ENCODE results near the gene TMEM35B.
"Not testable (repeated sequence)": the region's sequence is repeated elsewhere in the genome, so short reads cannot be mapped to it uniquely, and the experiment has no call there.

The TMEM35B gene

DNA sequence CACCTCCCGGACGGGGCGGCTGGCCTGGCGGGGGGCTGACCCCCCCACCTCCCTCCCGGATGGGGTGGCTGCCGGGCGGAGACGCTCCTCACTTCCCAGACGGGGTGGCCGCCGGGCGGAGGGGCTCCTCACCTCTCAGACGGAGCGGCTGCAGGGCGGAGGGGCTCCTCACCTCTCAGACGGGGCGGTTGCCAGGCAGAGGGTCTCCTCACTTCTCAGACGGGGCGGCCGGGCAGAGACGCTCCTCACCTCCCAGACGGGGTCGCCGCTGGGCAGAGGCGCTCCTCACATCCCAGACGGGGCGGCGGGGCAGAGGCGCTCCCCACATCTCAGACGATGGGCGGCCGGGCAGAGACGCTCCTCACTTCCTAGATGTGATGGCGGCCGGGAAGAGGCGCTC is 17.5 kb downstream of the TMEM35B start:
- H3K9me3 ChIP-seq (ENCODE audit: control insufficient read depth, insufficient read depth, low read length); H3K36me3 ChIP-seq (ENCODE audit: insufficient read depth, low read length); H3K4me1 ChIP-seq (ENCODE audit: insufficient read depth, low read length); H3K9ac ChIP-seq (ENCODE audit: low read depth, low read length): not testable (repeated sequence)

GRCh38 chr1:34965597-34965996 is 19.6 kb downstream of the TMEM35B start:
- Histone ChIP-seq H3K4me1 (ENCODE audit: insufficient read depth, low read length) (no peaks in the 10 kb centered on the region), H3K9ac (ENCODE audit: low read depth, low read length) (no peak overlapping the region), H3K9me3 (ENCODE audit: control insufficient read depth, insufficient read depth, low read length) (peaks cover 10% of the 10 kb centered on the region), H3K36me3 (ENCODE audit: insufficient read depth, low read length) (no peaks in the 10 kb centered on the region)

DNA sequence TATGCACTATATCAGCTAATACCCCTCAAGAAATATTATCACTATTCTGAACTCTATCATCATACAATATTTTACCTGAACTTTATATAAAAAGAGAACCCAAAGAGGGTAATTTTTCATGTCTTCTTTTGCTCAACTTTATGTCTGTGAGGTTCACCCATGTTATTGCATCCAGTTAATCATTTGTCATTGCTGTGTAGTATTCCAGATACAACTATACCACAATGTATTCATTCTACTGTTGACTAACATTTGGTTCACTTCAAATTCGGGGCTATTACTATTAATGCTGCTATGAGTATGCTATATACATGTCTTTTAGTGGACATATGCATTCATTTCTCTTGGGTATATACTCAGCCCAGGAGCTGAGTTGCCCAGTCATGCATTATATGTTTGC is 34.7 kb downstream of the TMEM35B start:
- Histone ChIP-seq H3K36me3 (ENCODE audit: insufficient read depth, low read length) (no peaks in the 10 kb centered on the region), H3K9ac (ENCODE audit: low read depth, low read length) (no peak overlapping the region), H3K9me3 (ENCODE audit: control insufficient read depth, insufficient read depth, low read length) (no peaks in the 10 kb centered on the region), H3K4me1 (ENCODE audit: insufficient read depth, low read length) (no peaks in the 10 kb centered on the region)

- not testable (repeated sequence) for H3K36me3 ChIP-seq (ENCODE audit: insufficient read depth, low read length); H3K4me1 ChIP-seq (ENCODE audit: insufficient read depth, low read length)
Observed at GRCh38 chr1:34948739-34949138, 36.4 kb downstream of the TMEM35B start.

DNA sequence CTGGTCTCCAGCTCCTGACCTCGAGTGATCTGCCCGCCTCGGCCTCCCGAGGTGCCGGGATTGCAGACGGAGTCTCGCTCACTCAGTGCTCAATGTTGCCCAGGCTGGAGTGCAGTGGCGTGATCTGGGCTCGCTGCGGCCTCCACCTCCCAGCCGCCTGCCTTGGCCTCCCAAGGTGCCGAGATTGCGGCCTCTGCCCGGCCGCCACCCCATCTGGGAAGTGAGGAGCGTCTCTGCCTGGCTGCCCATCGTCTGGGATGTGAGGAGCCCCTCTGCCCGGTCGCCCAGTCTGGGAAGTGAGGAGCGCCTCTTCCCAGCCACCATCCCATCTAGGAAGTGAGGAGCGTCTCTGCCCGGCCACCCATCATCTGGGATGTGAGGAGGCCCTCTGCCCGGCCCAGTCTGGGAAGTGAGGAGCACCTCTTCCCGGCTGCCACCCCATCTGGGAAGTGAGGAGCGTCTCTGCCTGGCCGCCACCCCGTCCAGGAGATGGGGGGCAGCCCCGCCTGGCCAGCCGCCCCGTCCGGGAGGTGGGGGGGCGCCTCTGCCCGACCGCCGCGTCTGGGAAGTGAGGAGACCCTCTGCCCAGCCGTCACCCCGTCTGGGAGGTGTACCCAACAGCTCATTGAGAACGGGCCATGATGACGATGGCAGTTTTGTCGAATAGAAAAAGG is 37.4 kb downstream of the TMEM35B start:
- H3K9me3 ChIP-seq (ENCODE audit: control insufficient read depth, insufficient read depth, low read length); H3K9ac ChIP-seq (ENCODE audit: low read depth, low read length); H3K36me3 ChIP-seq (ENCODE audit: insufficient read depth, low read length); H3K4me1 ChIP-seq (ENCODE audit: insufficient read depth, low read length): not testable (repeated sequence)

More at GRCh38 chr1:34948739-34949138, 36.4 kb downstream of the TMEM35B start:
- H3K9ac ChIP-seq (ENCODE audit: low read depth, low read length); H3K9me3 ChIP-seq (ENCODE audit: control insufficient read depth, insufficient read depth, low read length): not testable (repeated sequence)

DNA sequence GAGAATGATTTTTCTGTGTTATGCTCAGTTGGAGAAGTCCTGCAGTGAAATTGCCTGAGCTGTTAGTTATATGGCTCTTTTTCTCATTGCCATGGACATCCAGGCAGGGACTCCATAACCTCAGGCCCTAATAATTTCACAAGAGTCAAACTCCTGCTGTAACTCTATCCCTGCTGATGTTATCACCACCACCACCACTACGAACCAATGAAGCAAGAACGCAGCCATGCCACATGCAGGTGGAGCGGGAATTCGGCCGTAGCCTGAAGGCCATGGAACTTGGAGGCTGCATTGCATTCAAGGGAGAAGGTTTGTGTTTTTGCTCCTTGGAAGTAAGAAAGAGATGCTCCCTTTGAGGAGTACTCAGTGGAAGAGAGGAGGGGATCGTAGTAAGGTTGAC is 38.9 kb downstream of the TMEM35B start:
- Histone ChIP-seq H3K4me1 (ENCODE audit: insufficient read depth, low read length) (no peaks in the 10 kb centered on the region), H3K9me3 (ENCODE audit: control insufficient read depth, insufficient read depth, low read length) (no peaks in the 10 kb centered on the region), H3K36me3 (ENCODE audit: insufficient read depth, low read length) (no peaks in the 10 kb centered on the region), H3K9ac (ENCODE audit: low read depth, low read length) (no peak overlapping the region)

DNA sequence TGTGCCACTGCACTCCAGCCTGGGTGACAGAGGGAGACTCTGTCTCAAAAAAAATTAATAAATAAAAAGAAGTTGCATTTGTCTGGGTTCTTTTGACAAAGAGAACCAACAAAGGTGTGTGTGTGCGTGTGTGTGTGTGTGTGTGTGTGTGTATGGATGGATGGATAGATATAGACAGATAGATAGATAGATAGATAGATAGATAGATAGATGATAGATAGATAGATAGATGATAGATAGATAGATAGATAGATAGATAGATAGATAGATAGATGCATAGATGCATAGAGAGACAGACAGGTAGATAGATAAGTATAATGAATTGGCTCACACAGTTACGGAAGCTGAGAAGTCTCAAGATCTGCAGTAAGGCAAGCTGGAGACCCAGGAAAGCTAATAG is 43.3 kb downstream of the TMEM35B start:
- H3K9ac ChIP-seq (ENCODE audit: low read depth, low read length); H3K36me3 ChIP-seq (ENCODE audit: insufficient read depth, low read length); H3K4me1 ChIP-seq (ENCODE audit: insufficient read depth, low read length); H3K9me3 ChIP-seq (ENCODE audit: control insufficient read depth, insufficient read depth, low read length): not testable (repeated sequence)

Data from ES-I3 (cell line).